ENCODE results near the gene NPAS3.

NPAS3 gene

DNA sequence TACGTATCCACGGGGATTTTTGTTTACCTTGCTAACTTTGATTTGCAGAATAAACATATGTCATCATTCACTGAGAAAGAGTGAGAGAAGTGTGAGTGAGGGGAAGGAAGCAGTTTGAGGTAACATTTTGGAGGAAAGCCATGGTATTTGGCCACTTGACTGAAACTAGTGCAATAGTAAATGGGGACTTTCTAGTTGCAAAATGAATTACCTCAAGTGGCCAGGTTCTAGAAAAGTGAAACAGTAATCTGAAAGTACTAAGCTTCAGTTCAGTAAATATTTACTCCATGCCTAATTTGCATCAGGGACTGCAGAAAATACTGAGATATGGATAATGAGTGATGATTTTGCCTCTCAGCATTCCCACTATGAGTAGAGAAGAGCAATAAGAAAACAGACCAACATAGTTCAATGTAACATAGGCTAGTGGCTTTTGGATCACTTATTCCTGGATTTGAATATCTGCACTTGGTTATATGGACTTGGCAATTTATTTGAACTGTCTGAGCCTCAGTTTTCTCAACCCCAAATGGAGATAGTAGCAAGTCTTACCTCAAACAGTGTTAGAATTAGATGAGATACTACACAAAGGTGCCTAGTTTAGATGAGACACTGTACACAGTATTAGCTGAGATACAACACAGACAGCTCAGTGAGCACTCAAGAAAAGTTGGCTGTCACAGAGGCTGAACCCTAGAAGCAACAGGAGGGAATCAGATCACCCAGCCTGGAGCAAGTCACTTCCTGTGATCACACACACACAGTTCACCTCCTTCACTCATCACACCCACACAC lies 439.1 kb downstream of the NPAS3 start:
- DNase-seq (ENCODE audit: low read depth in 2 of 2) = no peak

DNA sequence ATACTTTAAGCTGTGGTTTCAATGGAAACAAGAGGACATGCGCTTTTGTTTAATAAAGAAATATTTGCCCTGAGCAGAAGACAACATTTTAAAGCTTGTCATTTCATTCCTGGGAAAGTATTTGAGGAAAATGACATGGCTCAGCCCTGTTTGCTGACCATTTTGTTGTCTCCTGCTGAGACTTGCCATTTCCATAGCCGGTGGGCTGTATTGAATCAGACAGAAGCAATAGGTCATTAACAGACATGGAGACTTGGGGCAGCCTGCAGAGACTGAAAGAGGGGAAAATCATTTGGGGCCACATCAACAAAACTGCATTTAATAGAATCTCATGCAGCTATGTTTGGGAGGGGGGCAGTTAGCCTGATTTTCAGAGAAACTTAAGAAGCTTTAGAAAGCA lies 443.0 kb downstream of the NPAS3 start:
- DNase-seq (ENCODE audit: low read depth in 2 of 2) = no peak

DNA sequence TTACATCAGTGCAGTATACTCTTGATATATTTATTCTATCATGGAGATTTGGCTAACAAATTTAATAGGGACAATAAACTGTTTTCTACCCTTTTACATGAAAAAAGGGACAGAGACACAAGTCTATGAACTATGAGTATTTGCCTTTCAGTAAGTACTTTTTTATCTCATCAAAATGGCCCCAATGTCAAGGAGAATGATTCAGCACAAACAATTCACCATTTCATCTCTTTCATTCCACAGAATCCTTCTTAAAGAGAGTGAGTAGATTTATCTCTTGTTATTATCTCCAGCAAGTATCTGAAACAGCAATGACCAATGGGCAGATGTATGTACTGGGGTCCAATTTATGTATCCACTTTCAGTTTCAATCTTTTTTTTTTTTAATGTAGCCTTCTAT lies 447.5 kb downstream of the NPAS3 start:
- no peak for DNase-seq (ENCODE audit: low read depth in 2 of 2)

DNA sequence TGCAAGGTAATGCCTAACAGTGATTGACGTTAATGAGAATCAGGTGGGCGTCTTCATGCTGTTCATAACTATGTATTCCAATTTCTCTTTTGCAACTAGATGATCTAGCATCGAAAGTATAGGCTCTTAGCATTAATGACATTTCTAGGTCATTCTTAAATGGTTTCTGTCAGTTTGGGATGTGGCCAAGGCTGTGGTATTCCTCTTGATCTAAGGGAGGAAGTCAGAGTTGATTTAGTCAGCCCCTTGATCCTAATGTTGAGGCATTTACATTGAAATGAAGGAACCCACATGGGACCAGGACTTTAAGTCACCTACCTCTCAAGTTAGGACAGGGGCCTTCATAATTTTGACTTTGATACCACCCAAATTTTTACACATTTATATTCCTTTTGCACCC lies 448.1 kb downstream of the NPAS3 start:
- no peak for DNase-seq (ENCODE audit: low read depth in 2 of 2)

DNA sequence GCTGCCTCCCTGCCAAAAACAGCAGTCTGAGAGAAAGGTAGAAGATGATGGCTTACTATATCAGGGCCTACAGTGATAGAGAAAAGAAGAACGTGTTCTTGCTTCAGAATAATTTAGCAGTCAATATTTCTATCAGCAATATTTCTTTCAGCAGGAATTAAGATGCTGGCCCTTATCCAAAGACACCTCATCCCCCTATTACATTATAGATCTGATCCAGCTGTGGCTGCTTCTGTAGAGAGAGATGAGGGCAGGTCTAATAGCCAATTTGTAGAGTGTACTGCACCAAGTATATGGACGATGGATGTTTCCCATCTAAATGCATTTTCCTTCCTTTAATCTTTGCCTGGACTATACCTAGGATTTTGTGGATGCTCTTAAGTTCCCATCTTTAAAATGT lies 451.7 kb downstream of the NPAS3 start:
- DNase-seq (ENCODE audit: low read depth in 2 of 2) = no peak

DNA sequence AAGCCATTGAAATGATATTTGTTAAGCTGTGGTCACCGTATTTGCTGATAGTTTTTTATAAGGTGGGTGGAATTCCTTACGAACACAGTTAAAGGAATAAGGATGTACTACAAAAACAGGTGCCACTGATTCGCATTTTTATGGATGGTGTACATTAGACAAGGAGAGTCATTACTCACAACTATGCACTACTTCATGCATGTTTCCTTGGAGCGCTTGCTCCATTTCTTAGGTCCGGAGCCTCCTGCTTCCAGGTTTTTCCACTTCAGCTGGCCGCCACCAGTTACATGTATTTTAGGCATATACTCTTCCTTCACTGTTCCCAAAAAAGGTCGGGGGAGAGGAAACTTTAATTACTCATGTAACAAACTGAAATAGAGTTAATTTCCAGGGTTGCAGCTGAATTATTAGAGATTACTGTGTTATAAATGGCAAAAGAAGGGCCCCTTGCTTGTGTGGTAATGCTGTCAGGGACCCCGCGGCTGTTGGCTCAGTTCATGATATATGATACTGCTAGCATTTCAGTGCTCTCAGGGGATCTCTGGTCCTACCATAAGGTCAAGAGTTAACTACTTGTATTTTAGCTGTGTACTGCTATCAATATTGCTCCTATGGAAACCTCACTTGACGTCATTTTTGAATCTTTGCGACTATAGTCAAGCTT lies 454.7 kb downstream of the NPAS3 start:
- no peak for DNase-seq (ENCODE audit: low read depth in 2 of 2)

DNA sequence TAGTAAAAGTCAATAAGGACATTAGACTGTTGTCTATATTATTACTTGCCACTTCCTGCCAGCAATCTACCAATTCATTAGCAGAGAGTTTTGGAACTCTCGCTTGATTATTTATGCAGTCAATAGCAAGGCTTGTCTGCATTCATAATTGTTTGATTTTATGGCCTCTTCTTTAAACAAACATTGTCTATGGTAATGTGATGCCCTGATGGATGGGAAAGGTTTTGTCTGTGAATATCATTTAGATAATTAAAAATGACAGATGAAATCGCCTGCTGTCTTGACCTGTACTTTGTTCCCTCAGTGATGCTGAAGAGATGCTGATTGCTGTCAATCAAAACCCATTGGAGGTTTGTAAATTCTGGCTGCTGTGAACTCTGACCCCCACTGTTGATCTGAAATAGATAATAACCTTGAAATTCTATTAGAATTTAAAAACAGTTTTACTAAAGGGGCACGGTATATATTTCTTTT lies 455.3 kb downstream of the NPAS3 start:
- DNase-seq (ENCODE audit: low read depth in 2 of 2) = no peak

DNA sequence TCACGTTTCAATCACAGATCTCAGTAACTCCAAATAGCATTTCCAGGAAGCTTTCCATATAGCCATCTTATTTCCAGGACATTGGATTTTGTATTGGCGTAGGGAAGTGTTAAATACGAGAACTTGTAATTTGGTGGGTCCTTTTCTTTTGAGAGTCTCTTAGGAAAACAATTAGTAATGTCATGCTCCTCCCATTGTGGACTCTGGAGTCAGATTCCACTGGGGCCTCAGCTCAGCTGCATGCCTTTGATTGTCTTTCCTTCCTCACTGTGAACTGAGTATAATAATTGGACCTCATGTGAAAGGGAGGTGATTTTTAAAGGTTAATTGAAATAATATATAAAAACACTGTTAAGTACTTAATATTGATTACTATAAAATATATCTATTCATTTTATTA lies 462.6 kb downstream of the NPAS3 start:
- no peak for DNase-seq (ENCODE audit: low read depth in 2 of 2)

DNA sequence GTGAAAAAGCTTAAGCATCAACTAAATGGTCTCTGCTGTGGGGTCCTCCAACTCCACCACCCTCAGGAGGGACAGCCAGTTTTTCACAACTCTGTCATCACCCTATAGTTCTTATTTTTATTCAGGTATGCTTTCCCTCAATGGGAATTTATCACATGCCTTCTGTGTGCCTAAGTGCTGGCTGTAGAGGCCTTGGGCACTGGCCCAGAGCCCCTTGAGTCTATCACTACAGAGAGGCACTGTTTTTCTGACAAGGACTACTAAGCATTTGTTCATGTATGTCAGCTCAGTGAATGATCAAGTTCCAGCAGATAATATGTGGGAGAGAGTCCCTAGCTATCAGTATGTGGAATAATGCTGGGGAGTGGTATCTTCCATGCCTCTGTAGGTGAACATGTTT lies 463.9 kb downstream of the NPAS3 start:
- no peak for DNase-seq (ENCODE audit: low read depth in 2 of 2)

DNA sequence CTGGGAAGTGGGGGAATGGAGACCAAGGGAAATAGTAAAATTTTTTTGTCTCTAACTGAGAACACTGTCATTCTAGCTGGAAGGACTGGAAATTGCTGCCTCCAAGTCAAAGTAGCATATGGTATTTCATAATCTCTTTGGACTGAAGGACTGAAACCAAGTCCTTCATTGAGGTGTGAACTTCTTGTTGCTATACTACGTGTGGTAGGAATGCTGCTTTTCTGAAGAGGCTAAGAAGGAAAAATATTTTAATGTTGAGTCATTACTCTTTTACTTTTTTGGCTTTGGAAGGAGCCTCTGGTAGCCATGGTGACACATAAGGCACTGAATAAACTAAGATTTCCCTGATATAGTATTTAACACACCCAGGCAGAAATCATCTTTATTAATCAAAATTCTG lies 465.4 kb downstream of the NPAS3 start:
- no peak for DNase-seq (ENCODE audit: low read depth in 2 of 2)

DNA sequence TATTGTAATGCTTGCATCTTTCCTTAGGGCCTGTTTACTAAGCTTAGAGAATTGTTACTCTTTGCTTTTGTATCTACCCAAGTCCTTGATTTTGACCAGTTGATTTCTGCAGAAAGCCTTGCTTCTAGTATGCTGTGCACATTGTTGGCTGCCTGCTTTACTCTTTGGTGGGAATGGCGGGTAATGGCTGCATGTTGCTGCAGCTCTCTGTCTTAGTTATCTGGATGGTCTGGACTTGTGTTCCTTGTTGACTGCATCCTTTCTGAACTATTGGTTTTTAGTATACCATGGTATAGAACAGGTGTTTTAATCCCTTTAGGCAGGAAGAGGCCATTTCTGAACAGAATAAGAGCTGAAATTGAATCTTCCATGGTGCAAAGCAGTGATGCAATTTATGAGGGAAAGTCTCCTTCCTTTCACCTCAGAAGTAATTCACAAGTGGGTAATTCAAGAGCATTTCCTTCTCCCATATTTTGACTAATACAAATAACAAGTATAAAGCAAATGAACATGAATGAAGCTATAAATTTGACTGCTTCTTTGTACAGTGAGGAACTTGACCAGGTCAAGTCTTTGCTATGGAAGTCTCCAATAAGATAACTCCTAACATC lies 466.4 kb downstream of the NPAS3 start:
- DNase-seq (ENCODE audit: low read depth in 2 of 2) = no peak

DNA sequence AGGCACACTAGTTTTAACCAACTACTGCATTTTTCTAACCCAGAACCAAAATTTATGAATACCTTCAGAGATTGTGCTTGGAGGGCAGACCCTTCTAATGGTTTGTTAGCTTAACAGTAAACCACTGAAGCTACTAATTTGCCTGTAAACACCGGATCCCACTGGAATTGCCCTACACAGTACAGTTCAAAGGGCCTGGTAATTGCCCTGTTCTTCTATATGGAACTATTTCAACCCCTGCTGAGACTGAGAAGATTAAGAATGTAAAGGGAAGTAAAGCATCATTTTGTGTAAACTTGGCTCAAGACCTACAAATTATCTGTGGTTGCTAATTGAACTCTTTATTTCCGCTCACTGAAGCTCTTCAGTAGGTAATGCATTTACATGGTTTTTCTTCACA lies 468.1 kb downstream of the NPAS3 start:
- DNase-seq (ENCODE audit: low read depth in 2 of 2) = no peak

DNA sequence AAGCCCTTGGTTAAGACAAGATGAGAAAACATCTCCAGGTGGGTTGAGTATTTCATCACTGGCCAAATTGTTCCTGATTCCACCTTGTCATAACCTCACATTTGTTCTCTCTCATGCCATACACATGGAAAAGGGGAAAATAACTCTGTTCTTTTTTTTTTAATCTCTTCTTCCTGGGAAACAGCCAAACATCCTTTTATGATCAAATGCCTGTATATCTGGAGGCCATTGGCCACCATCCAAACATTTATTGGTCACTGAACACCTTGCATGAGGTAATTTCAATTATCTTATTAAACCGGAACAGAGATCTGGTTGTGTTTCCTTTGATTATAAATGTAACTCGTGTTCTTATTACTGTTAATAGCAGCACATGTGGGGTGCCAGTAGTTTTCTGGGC lies 469.6 kb downstream of the NPAS3 start:
- no peak for DNase-seq (ENCODE audit: low read depth in 2 of 2)

DNA sequence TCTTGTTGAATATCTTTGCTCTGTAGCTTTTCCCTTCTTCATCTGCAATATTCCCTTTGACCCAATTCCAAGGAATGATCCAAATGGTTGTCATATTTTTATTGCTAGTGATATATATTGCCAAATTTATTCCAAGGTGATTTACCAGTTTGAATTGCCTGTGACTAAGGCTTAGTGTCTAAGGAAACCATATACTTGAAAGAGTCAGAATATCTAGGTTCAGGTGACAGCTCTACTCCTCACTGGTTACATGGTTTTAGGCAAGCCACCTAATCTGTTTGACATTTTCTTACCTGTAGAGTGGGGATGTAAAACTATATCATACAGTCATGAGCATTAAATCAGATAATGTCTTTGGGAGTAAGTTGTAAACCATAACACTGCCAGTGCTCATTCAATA lies 473.8 kb downstream of the NPAS3 start:
- no peak for DNase-seq (ENCODE audit: low read depth in 2 of 2)

DNA sequence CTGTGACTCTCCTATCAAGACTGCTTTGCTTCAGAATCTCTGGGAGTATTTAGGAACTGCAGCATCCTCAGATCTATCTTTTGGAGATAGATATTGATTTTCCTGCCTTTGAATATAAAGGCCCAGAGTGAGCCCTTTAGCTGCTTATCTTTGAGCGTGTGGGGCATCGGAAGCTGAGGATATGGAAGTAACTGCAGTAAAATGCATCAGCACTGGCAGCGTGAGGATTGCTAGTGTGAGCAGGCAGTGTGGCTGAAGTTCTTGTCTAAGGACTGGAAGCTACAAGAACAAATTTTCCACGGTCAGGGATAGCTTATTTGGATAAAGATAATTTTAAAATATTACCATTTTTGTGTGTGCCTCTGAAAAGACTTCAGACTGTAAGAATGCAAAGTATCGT lies 474.7 kb downstream of the NPAS3 start:
- DNase-seq (ENCODE audit: low read depth in 2 of 2) = no peak

DNA sequence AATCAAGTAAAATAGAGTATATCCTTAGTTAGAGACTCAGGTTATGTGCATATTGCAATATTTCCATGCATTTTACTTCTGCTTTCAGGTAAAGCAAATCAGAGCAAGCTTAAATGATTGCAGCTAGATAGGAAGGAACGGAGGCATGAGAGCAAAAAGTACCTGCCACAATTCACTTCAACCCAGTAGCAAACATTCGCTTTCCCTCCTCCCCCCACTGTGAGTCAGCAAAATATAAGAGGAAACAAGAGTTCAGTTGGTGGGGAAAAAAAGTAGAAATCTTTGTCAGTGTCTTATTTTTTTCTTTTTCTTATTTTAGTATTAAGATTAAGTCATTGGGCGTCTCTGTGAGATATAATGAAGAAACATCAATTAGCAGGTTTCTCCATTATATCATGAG lies 475.4 kb downstream of the NPAS3 start:
- no peak for DNase-seq (ENCODE audit: low read depth in 2 of 2)

DNA sequence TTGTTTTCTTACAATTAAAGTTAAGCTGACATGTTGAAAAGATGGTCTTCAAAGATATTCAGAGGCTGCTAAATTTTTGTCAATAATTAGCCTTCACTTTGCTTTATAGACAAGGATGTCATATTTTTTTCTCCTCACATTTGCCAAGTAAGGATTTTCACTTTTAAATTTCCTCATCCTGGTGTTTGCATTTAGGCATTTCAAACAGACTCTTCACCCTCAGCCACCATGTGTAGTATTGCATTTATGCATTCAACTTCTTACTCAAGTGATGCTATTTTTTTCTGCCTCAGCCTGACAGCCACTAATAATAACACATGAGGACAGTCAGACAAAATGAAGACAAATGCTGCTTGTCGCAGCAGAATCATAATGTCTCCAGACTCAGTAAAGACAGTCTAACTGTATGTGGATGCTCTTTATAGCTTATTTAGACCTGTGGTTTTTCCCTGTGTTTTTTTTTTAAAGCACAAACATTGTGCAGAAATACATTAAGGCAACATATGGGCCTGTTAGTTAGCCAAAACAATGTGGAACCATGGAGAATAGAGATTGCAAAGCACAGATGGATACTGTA lies 481.5 kb downstream of the NPAS3 start:
- DNase-seq (ENCODE audit: low read depth in 2 of 2) = no peak

DNA sequence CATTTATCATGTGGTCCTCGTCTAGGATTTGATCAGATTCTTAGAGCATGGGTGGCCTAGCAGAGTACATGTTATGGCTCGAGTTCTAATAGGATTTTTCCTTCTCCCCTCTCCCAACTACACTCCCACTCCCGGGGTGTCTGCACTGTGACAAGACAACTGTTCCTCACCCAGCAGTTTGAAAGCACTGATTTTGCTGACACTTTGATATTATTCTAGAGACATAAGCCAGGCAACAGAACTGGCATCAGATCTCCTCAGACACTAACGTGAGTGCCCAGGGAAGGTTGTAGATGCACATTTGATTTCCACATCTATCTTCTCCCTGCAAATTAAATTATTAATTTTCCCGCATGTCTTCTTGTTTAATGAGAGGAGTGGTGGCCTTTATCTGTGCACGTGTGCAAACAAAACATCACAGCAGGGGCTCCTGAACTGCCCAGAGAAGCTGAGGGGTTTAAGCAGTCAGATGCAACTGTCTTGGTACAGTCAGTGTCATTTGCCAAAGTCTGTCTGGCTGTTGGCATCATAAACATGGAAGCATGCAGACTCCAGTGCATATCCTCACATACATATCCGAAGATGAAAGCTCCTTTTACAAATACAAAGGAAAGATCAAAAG lies 491.8 kb downstream of the NPAS3 start:
- DNase-seq (ENCODE audit: low read depth in 2 of 2) = no peak

DNA sequence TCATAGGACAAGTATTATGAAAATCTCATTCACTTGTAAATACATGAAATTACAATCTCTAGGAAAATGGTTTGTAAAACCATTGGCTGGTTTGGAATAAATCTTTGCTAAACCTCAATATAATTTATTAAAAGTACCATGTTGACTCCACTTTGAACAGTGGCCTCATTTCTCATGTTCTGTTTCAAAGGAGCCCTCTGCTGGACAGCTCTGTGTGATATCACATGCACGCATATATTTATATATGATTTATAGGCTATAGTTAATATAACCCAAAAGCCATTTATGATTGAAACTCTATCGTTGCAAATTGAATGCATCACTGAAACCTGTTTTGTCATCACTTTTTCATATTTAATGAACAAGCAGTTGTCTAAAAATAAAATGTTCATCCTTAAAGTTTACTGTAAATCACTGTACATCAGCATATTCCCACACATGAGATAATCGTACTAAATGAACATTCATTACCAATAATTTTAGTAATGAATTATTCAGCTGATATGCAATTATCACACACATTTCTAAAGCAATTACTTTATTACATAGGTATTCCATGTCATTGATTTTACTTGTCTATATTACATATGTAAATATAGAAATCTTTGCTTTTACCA lies 493.8 kb downstream of the NPAS3 start:
- no peak for DNase-seq (ENCODE audit: low read depth in 2 of 2)

DNA sequence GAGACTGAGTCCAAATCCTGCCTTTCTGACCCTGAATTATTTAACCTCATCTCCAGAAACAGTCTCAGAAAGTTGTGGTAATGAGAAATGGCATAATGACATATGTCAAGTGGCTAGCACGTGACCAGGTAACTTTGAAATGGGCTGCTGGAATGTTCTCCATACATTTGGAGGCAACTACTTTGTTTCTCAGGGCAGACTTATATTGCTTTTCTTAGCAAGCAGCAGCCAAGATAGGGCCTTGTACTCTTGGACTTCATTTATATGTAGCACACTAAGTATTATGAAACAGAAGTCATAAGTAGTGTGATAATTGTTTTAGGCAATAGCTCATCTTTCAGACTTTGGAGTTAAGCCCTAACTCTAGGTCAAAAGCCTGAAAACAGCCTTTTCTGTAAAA lies 494.7 kb downstream of the NPAS3 start:
- no peak for DNase-seq (ENCODE audit: low read depth in 2 of 2)

DNA sequence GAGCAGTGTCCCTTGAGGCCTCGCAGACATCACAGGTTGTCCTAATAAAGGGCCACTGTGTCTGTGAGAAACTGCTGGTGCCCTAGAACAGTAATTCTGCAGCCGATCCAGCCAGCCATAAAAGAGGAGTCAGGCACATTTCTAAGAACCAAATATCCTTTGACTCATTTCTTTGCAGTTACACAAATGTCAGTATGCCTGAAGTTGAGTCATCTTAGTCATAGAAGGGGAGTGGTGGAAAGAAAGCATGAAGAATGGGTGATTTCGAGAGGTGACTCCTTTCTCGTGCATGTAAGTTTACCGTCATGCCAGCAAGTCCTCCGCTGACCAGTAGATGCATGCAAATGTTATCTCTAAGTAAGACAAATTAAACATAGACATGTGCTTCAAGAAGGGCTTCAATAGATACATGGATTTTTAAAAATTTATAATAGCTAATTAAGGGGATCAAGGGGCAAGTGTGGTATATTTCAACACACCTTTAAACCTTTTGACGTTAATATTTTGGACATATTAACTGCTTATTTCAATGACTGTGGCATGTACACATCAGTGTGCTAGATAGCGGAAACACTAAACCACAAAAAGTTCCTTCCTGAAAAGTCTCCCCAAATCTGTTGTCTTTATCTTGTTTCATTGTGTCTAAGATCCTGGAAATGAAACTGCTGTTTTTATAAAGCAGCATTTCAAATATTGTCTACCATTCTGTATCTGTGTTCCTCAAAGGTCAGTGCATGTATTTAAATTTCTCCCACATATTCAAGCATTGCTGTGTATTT lies 497.4 kb downstream of the NPAS3 start:
- no peak for DNase-seq (ENCODE audit: low read depth in 2 of 2)

Data from stimulated activated CD8-positive, alpha-beta memory T cell treated with anti-CD3 and anti-CD28 coated beads, Interleukin-7, amount 100 ng/mL, for 1 hour (primary cell).